ENCODE results near the gene SFXN4.

SFXN4 gene

DNA sequence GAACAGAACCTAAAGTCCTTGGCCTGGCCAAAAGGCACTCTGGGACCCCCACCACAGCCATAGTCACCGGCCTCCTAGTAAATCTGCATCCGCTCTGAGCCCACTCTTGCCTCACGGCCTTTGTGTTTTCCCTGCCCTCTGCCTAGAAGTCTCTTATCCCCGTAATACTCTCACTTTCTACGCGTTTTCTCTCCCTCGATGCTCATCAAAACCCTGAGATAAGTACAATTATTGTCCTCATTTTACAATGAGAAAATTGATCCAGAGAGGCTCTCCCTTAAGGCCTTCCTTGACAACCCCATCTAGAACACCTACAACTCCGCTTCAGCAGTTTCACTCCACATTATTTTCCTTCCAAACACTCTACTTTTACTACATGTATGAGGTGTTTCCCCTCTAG is 1.5 kb upstream of the SFXN4 start:
- FAIRE-seq (no peak), DNase-seq (ENCODE audit: insufficient read length, low spot score) (no peak)
- TF ChIP-seq, protein P1, sequence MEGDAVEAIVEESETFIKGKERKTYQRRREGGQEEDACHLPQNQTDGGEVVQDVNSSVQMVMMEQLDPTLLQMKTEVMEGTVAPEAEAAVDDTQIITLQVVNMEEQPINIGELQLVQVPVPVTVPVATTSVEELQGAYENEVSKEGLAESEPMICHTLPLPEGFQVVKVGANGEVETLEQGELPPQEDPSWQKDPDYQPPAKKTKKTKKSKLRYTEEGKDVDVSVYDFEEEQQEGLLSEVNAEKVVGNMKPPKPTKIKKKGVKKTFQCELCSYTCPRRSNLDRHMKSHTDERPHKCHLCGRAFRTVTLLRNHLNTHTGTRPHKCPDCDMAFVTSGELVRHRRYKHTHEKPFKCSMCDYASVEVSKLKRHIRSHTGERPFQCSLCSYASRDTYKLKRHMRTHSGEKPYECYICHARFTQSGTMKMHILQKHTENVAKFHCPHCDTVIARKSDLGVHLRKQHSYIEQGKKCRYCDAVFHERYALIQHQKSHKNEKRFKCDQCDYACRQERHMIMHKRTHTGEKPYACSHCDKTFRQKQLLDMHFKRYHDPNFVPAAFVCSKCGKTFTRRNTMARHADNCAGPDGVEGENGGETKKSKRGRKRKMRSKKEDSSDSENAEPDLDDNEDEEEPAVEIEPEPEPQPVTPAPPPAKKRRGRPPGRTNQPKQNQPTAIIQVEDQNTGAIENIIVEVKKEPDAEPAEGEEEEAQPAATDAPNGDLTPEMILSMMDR (IDR thresholded peaks at IDR 0.05; ENCODE audit: insufficient read depth, missing control alignments) = no peak

GRCh38 chr10:119166564-119166963 is 1.1 kb upstream of the SFXN4 start:
- DNase-seq (ENCODE audit: insufficient read length, low spot score) (no peak), FAIRE-seq (no peak)
- TF ChIP-seq, protein P1 (IDR thresholded peaks at IDR 0.05; ENCODE audit: insufficient read depth, missing control alignments) = no peak

DNA sequence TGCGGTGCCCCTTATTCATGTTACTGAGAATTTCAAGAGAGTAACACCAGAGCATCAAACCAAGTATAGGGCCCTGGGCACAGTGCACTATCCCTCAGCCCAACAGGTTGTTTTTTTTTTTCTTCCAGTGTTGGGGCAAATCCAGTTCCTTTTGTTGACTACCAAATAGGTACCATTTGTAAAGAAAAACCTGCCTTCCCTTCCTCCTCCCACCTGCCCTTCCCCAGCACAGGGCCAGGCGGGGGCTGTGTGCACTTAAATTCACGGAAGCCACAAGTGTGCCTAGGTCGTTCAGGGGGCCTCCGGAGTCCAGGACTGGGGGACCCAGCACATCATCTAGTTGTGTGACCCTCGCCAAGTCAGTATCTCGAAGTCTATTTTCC is 595 bp upstream of the SFXN4 start:
- TF ChIP-seq, protein P1 (IDR thresholded peaks at IDR 0.05; ENCODE audit: insufficient read depth, missing control alignments) = no peak
- FAIRE-seq (no peak), DNase-seq (ENCODE audit: insufficient read length, low spot score) (no peak)

DNA sequence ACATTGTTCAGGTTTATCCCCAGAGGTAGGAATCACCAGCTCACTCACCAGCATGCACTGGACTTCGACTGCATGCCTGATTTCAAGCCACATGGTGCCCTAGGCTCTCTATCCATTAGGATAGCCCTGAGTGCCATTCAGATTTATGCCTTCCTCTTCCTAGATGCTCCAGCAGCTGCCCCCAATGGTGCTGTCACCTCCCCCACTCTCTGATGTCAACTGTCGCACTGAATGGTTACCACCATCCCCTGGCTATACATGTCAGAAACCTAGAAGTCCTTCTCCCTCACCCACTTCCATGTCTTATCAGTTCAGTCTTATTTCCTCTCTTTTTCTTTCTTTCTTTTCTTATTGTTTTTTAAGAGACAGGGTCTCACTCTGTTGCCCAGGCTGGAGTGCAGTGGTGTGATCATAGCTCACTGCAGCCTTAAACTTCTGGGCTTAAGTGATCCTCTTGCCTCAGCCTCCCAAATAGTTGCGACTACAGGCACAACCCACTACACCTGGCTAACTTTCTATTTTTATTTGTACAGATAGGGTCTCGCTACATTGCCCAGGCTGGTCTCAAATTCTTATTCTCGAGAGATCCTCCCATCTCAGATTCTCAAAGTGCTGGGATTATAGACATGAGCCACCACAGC is 2.9 kb downstream of the SFXN4 start:
- no peak for DNase-seq (ENCODE audit: insufficient read length, low spot score)
- no peak for FAIRE-seq
- TF ChIP-seq, protein P1 (IDR thresholded peaks at IDR 0.05; ENCODE audit: insufficient read depth, missing control alignments) = no peak

GRCh38 chr10:119161680-119162451 is 3.6 kb downstream of the SFXN4 start:
- no peak for FAIRE-seq
- TF ChIP-seq, protein P1 (IDR thresholded peaks at IDR 0.05; ENCODE audit: insufficient read depth, missing control alignments) = no peak
- DNase-seq (ENCODE audit: insufficient read length, low spot score) = no peak

- TF ChIP-seq, protein P1 (IDR thresholded peaks at IDR 0.05; ENCODE audit: insufficient read depth, missing control alignments) = no peak
- DNase-seq (ENCODE audit: insufficient read length, low spot score) = no peak
- no peak for FAIRE-seq
These were observed 6.2 kb downstream of the SFXN4 start for GRCh38 chr10:119159332-119159731.

- no peak for FAIRE-seq
- DNase-seq (ENCODE audit: insufficient read length, low spot score) = no peak
- TF ChIP-seq, protein P1 (IDR thresholded peaks at IDR 0.05; ENCODE audit: insufficient read depth, missing control alignments) = no peak
These were observed 11.9 kb downstream of the SFXN4 start for GRCh38 chr10:119153661-119154060.
